IPS DF 6.9 (cell line): Measurements from ENCODE around the gene NLK.
"Not testable (repeated sequence)": the region's sequence is repeated elsewhere in the genome, so short reads cannot be mapped to it uniquely, and the experiment has no call there.

Experiments
- DNase-seq: peaks from one replicate; pipeline ENCODE4 v3.0.0-alpha.2; 2013; ENCODE audit warnings: low read depth, low spot score
- H3K27ac ChIP-seq: one replicate; pipeline ENCODE4 v1.5.1; 2013; ENCODE audit warnings: low read length, control low read depth
- H3K27me3 ChIP-seq: 2 replicates; pipeline ENCODE4 v1.6.1; 2013; ENCODE audit warnings: mild to moderate bottlenecking, low read length; ENCODE audit not compliant: control insufficient read depth, insufficient read depth
- H3K36me3 ChIP-seq: 2 replicates; pipeline ENCODE4 v1.6.1; 2013; ENCODE audit warnings: low read length; ENCODE audit not compliant: control insufficient read depth, insufficient read depth
- H3K4me1 ChIP-seq: 2 replicates; pipeline ENCODE4 v1.6.1; 2013; ENCODE audit warnings: low read length; ENCODE audit not compliant: control insufficient read depth, insufficient read depth
- H3K4me3 ChIP-seq: 2 replicates; pipeline ENCODE4 v1.5.1; 2013; ENCODE audit warnings: mild to moderate bottlenecking, low read length
- H3K9me3 ChIP-seq: 2 replicates; pipeline ENCODE4 v1.6.1; 2013; ENCODE audit warnings: low read length, inconsistent platforms; ENCODE audit not compliant: control insufficient read depth, insufficient read depth
- WGBS: extraction: QIAGEN DNeasy Blood & Tissue Kit; methylation state at CpG from one replicate; pipeline ENCODE4 v1.1.7; 2013; ENCODE audit warnings: mixed read lengths, missing lambda C conversion rate; ENCODE audit not compliant: insufficient read length, insufficient coverage; 5-methylcytosine and 5-hydroxymethylcytosine counted together

NLK gene

DNA sequence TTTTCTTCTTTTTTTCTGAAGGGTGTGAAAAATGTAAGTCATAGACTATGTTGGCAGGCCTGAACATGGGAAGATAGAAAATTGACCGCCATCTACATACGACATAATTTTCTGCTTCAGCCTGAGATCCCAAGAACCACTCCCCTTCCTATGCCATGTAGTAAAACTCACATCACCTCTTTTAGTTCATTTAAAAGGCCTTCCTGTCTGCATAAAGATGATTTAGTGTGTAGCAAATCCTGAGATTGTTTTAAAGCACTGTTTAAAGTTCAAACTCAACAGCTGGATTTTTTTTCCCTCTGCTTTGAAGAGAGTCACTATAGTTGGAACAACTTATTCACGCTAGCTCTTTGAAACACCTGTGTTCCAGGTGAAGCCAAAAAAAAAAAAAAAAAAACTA lies 101.5 kb downstream of the NLK start:
- H3K9me3 ChIP-seq, result no peaks in the 10 kb centered on the region
- H3K36me3 ChIP-seq, result no peaks in the 10 kb centered on the region; the same call in 1 of the 2 replicates
- no peaks in the 10 kb centered on the region for H3K4me1 ChIP-seq
- no peak overlapping the region for H3K27ac ChIP-seq
- no peak overlapping the region for H3K4me3 ChIP-seq
- WGBS, result no CpG with 5 or more reads among the region's 3 CpGs
- H3K27me3 ChIP-seq, result no peaks in the 10 kb centered on the region
- no peak for DNase-seq

DNA sequence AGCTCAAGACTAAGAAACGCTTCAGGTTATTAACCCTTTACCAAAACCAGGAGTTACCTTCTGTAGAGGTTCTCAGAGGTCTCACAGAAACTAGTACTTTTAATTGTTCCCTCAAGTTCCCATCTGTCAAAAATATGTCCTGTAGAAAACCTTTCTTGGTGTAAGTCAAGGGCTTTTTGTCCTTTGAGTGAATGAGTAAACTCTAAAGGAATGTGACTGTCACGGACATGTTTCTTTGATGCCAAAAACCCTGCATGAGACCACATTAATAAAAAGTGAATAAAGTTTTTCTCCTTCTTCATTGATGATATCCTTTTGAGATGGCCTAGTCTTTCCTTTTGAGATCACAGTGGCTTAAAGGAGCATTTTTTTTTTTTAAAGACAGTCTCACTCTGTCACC lies 102.9 kb downstream of the NLK start:
- Histone ChIP-seq H3K27ac (no peak overlapping the region), H3K36me3 (no peaks in the 10 kb centered on the region; the same call in 1 of the 2 replicates), H3K9me3 (no peaks in the 10 kb centered on the region), H3K27me3 (no peaks in the 10 kb centered on the region), H3K4me1 (no peaks in the 10 kb centered on the region), H3K4me3 (no peak overlapping the region)
- WGBS, result no CpG with 5 or more reads among the region's 2 CpGs
- no peak for DNase-seq

DNA sequence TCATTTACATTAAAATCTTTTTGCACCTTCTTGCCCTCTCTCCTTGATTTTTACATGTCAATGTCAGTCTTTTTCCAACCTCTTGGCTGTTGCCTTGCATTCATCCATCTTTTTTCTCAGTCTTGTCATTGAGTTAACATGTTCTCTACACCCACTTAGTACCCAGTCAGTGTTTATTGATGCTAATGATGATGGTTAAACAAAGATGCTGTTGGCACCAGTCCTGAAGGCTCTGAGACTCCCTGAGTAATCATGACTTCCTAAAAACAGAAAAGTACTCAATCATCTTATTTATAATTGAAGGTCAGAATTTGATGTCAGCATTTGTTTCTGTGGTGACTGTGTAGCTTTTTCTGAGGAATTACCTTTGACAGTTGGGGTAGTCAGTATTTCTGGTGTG lies 104.5 kb downstream of the NLK start:
- no peak overlapping the region for H3K27ac ChIP-seq
- H3K4me3 ChIP-seq, result no peak overlapping the region
- no peak for DNase-seq
- H3K27me3 ChIP-seq, result no peaks in the 10 kb centered on the region
- H3K9me3 ChIP-seq, result no peaks in the 10 kb centered on the region
- H3K4me1 ChIP-seq, result no peaks in the 10 kb centered on the region
- no peaks in the 10 kb centered on the region; the same call in 1 of the 2 replicates for H3K36me3 ChIP-seq

DNA sequence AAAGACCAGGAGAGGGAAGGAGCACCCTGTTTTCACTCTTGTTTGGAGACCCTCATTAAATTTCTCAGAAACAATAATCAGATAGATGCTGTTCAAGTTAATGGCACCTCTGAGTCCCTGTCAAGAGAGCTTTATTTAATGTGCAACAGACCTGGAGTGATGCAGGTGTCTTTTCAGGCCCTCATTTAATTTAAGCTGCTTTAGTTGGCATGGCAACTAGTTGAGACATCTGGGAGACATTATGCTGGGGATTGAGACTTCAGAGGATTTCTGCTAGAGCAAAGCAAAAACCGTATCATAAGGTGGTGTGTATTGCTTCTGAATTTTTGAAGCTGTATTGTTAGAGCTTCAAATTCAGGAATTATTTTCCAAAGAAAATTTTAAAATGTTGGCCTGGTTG lies 108.5 kb downstream of the NLK start:
- Histone ChIP-seq H3K27ac (no peak overlapping the region), H3K36me3 (no peaks in the 10 kb centered on the region), H3K4me3 (no peak overlapping the region), H3K4me1 (no peaks in the 10 kb centered on the region), H3K9me3 (no peaks in the 10 kb centered on the region), H3K27me3 (no peaks in the 10 kb centered on the region)
- no peak for DNase-seq
- WGBS, result no CpG with 5 or more reads among the region's 1 CpG

DNA sequence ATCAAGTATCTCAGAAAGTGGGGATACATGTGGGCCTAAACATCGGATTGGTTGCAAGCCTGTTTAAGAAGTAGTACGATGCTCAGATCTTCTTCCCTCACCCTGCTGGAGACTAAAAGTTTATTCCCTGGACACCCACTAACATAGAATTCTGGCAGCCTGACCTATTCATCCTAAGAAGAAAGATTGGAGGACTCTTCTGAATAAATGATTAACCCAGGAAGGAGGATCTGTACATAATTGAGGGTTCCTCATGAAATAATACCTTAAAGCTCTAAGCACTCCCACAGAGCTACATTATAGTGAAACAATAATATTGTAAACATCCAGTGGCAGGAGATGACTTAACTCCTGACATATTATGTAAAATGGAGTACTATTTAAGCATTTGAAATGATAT lies 111.7 kb downstream of the NLK start:
- no CpG with 5 or more reads among the region's 2 CpGs for WGBS
- DNase-seq, result no peak
- Histone ChIP-seq H3K27ac (no peak overlapping the region), H3K36me3 (no peaks in the 10 kb centered on the region), H3K9me3 (no peaks in the 10 kb centered on the region), H3K4me1 (no peaks in the 10 kb centered on the region), H3K4me3 (no peak overlapping the region), H3K27me3 (no peaks in the 10 kb centered on the region)

DNA sequence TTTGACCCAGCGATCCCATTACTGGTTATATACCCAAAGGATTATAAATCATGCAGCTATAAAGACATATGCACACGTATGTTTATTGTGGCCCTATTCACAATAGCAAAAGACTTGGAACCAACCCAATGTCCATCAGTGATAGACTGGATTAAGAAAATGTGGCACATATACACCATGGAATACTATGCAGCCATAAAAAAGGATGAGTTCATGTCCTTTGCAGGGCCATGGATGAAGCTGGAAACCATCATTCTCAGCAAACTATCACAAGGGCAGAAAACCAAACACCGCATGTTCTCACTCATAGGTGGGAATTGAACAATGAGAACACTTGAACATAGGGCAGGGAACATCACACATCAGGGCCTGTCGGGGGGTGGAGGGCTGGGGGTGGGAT lies 112.9 kb downstream of the NLK start:
- not testable (repeated sequence) for H3K27ac ChIP-seq, H3K4me3 ChIP-seq, H3K36me3 ChIP-seq, H3K27me3 ChIP-seq, DNase-seq, H3K4me1 ChIP-seq, H3K9me3 ChIP-seq
- no CpG with 5 or more reads among the region's 4 CpGs for WGBS

DNA sequence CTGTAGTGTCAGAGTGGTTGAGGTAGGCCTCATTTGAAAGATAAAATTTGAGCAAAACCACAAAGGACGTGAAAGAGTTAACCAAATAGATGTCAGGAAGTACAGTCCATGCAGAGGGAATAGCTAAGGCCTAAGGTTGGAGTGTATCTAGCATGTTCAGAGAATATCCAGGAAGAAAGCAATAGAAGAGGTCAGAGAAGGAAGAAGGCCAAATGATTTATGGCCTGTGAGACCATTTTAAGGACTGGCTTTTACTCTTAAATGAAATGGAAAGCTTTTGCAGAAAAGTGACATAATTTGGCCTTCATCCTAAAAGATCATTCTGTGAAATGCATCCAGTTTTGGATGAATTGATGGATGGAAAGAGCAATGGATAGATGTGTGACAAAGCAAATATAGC lies 116.5 kb downstream of the NLK start:
- no CpG with 5 or more reads among the region's 1 CpG for WGBS
- Histone ChIP-seq H3K27me3 (no peaks in the 10 kb centered on the region), H3K9me3 (no peaks in the 10 kb centered on the region), H3K4me3 (no peak overlapping the region), H3K36me3 (no peaks in the 10 kb centered on the region; the same call in 1 of the 2 replicates), H3K27ac (no peak overlapping the region), H3K4me1 (no peaks in the 10 kb centered on the region)
- no peak for DNase-seq

DNA sequence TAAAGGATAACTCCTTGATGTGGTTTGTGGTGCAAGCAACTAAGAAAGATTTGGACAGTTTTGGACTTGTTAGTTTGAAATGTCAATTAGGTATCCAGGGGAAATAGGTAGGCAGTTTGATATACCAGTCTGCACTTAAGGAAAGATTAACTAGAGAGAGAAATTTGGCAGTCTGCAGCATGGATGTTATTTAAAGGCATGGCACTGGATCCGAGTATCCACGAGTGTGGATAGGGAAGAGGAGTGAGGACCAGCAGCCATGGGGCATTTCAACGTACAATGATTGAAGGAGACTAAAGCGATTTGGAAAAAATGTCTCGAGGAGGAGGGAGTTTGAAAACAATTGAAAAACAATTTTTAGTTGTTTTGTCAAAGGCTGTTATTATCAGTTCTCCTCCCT lies 117.4 kb downstream of the NLK start:
- Histone ChIP-seq H3K27ac (no peak overlapping the region), H3K36me3 (no peaks in the 10 kb centered on the region; the same call in 1 of the 2 replicates), H3K4me1 (no peaks in the 10 kb centered on the region), H3K9me3 (no peaks in the 10 kb centered on the region), H3K4me3 (no peak overlapping the region), H3K27me3 (no peaks in the 10 kb centered on the region)
- WGBS, result no CpG with 5 or more reads among the region's 5 CpGs
- DNase-seq, result no peak

DNA sequence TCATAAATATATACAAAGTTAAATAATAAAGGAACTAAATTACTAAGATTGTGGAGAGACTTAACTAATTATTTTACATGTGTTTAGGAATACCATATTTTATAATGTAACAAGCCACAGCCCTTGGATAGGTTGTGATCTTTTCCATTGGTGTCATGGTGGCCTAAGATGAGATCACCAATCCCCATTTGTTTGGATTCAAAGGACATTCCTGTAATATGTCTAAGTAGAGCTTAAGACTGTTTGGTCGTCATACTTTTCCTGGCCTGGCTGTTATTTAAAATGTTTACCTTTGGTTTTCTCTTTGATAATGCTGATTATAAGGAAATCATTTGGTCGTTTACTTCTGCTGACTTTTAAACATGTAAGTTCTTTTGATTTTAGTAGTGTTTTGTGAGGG lies 118.1 kb downstream of the NLK start:
- H3K9me3 ChIP-seq, result no peaks in the 10 kb centered on the region
- H3K27me3 ChIP-seq, result no peaks in the 10 kb centered on the region
- no peak overlapping the region for H3K4me3 ChIP-seq
- H3K4me1 ChIP-seq, result no peaks in the 10 kb centered on the region
- WGBS, result no CpG with 5 or more reads among the region's 2 CpGs
- no peaks in the 10 kb centered on the region; the same call in 1 of the 2 replicates for H3K36me3 ChIP-seq
- no peak overlapping the region for H3K27ac ChIP-seq
- no peak for DNase-seq

DNA sequence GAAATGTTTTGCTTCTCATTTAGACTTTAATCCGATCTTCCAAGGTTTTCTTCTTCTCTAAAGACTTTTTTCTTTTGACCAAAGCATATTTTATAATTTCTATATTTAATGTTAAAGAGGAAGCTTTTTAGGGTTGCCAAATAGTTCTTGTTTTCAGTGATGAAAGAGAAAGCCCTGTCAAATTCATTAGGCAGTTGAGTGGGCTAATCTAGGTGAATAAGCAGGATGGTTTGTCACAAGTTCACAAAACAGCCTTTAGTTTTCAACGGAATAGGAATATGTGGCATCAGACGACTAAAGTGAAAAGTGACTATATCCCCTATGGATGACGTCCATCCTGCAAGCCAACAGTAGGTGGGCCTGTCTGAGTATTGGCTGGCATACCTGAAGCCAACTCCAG lies 118.8 kb downstream of the NLK start:
- H3K9me3 ChIP-seq, result no peaks in the 10 kb centered on the region
- H3K27ac ChIP-seq, result no peak overlapping the region
- no peaks in the 10 kb centered on the region; the same call in 1 of the 2 replicates for H3K36me3 ChIP-seq
- H3K4me1 ChIP-seq, result no peaks in the 10 kb centered on the region
- DNase-seq, result no peak
- no peak overlapping the region for H3K4me3 ChIP-seq
- no CpG with 5 or more reads among the region's 4 CpGs for WGBS
- no peaks in the 10 kb centered on the region for H3K27me3 ChIP-seq

DNA sequence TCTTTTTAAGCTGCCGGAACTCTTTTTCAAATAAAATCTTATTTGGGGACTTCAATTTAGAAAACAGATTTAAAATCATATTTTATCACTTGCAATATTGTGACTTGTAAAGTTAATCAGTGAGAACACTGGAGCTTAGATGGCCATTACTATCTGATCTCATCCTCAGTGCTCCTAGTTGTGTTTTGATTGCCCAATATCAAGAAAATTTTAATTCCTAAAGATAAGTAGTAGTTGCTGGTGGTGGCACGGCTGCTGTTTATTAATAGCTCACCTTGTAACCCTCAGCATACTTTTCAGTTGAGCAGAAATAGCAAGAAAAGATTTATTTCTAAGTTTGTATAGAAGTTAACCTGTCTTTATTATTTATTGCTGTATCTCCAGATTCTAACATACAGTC lies 124.0 kb downstream of the NLK start:
- no peak overlapping the region for H3K4me3 ChIP-seq
- H3K27ac ChIP-seq, result no peak overlapping the region
- no peaks in the 10 kb centered on the region for H3K27me3 ChIP-seq
- no peaks in the 10 kb centered on the region for H3K4me1 ChIP-seq
- H3K36me3 ChIP-seq, result no peaks in the 10 kb centered on the region; the same call in 1 of the 2 replicates
- WGBS, result no CpG with 5 or more reads among the region's 2 CpGs
- DNase-seq, result no peak
- no peaks in the 10 kb centered on the region for H3K9me3 ChIP-seq
